ENCODE measurements around the gene UBE2QL1. TPM values are rescaled to one million over a fixed set of nuclear protein-coding genes. Genes with fewer than 3 reads are reported as not detected.

Gene UBE2QL1
- total and polyA plus RNA-seq, 4 donors, result 0.02 to 0.51 (median 0.09) TPM

DNA sequence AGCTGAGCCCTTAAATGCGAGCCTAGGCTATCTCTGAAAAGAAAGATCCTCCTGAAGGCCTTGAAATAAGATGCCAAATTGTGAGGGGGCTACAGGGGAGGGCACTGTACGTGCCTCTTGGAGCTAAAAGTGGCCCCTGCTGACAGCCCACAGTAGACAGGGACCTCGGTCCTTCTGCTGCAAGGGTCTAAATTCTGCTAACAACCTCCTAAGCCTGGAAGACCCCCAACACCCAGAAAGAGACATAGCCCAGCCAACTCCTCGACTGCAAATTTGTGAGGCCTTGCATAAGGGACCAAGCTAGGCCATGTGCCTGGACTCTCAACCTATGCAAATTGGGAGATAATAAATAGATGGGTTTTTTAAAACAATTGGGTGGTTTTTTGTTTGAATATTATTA lies 54.7 kb downstream of the UBE2QL1 start:
- TF ChIP-seq, protein P1, sequence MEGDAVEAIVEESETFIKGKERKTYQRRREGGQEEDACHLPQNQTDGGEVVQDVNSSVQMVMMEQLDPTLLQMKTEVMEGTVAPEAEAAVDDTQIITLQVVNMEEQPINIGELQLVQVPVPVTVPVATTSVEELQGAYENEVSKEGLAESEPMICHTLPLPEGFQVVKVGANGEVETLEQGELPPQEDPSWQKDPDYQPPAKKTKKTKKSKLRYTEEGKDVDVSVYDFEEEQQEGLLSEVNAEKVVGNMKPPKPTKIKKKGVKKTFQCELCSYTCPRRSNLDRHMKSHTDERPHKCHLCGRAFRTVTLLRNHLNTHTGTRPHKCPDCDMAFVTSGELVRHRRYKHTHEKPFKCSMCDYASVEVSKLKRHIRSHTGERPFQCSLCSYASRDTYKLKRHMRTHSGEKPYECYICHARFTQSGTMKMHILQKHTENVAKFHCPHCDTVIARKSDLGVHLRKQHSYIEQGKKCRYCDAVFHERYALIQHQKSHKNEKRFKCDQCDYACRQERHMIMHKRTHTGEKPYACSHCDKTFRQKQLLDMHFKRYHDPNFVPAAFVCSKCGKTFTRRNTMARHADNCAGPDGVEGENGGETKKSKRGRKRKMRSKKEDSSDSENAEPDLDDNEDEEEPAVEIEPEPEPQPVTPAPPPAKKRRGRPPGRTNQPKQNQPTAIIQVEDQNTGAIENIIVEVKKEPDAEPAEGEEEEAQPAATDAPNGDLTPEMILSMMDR (IDR thresholded peaks at IDR 0.05; ENCODE audit: control extremely low read depth, extremely low read depth), result no peak
- ATAC-seq (ENCODE audit: insufficient read depth, low FRiP score) (no peak), DNase-seq (no peak)
- Histone ChIP-seq H3K9me3 (ENCODE audit: control insufficient read depth in 4 of 4, insufficient read depth in 3 of 4, low read length in 3 of 4) (peaks cover 0 to 15% (median 2%) of the 10 kb centered on the region in 4 donors), H3K27ac (ENCODE audit: low read depth in 1 of 2, low read length in 1 of 2) (no peak overlapping the region), H3K27me3 (ENCODE audit: control insufficient read depth in 3 of 3, insufficient read depth in 3 of 3, low read length in 2 of 3) (no peaks in the 10 kb centered on the region), H3K9ac (ENCODE audit: insufficient read depth in 1 of 2, low read length in 2 of 2) (no peak overlapping the region), H3K4me1 (ENCODE audit: control insufficient read depth in 5 of 5, insufficient read depth in 5 of 5, low read length in 5 of 5) (no peaks in the 10 kb centered on the region), H3K36me3 (ENCODE audit: control insufficient read depth in 4 of 4, insufficient read depth in 4 of 4, low read length in 4 of 4) (no peaks in the 10 kb centered on the region), H3K4me3 (no peak overlapping the region)
- 77 to 79% methylated on average over 4 of the region's 4 CpGs for WGBS, 2 donors

GRCh38 chr5:6504677-6505415 lies 56.2 kb downstream of the UBE2QL1 start:
- TF ChIP-seq, protein P1 (IDR thresholded peaks at IDR 0.05; ENCODE audit: control extremely low read depth, extremely low read depth), result no peak
- no peak for DNase-seq
- no peak overlapping the region for H3K9ac ChIP-seq (ENCODE audit: insufficient read depth in 1 of 2, low read length in 2 of 2)
- no peaks in the 10 kb centered on the region for H3K4me1 ChIP-seq (ENCODE audit: control insufficient read depth in 5 of 5, insufficient read depth in 5 of 5, low read length in 5 of 5)
- peaks cover 0 to 15% (median 2%) of the 10 kb centered on the region in 4 donors for H3K9me3 ChIP-seq (ENCODE audit: control insufficient read depth in 4 of 4, insufficient read depth in 3 of 4, low read length in 3 of 4)
- no peak for ATAC-seq (ENCODE audit: insufficient read depth, low FRiP score)
- no peaks in the 10 kb centered on the region for H3K36me3 ChIP-seq (ENCODE audit: control insufficient read depth in 4 of 4, insufficient read depth in 4 of 4, low read length in 4 of 4)
- H3K27ac ChIP-seq (ENCODE audit: low read depth in 1 of 2, low read length in 1 of 2), result no peak overlapping the region
- no peaks in the 10 kb centered on the region for H3K27me3 ChIP-seq (ENCODE audit: control insufficient read depth in 3 of 3, insufficient read depth in 3 of 3, low read length in 2 of 3)
- 58 to 59% methylated on average over 8 of the region's 8 CpGs for WGBS, 2 donors
- no peak overlapping the region for H3K4me3 ChIP-seq

DNA sequence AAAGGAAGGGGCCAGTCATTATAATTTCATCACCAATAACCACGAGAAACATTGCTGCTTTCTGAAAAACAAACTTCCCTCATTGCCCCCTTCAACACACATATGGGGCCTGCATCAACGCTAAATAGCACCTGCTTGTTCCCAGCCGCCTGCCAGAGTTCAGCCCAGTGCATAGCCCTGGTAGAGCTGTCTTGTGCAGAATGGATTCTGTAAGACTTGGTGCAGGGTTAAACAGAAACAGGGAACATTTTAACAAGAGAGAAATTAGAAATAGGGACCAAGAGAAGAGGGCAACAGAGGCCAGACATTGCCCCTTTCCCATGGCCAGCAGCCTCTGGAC lies 56.7 kb downstream of the UBE2QL1 start:
- ATAC-seq (ENCODE audit: insufficient read depth, low FRiP score), result no peak
- Histone ChIP-seq H3K4me3 (no peak overlapping the region), H3K27me3 (ENCODE audit: control insufficient read depth in 3 of 3, insufficient read depth in 3 of 3, low read length in 2 of 3) (no peaks in the 10 kb centered on the region), H3K36me3 (ENCODE audit: control insufficient read depth in 4 of 4, insufficient read depth in 4 of 4, low read length in 4 of 4) (no peaks in the 10 kb centered on the region), H3K4me1 (ENCODE audit: control insufficient read depth in 5 of 5, insufficient read depth in 5 of 5, low read length in 5 of 5) (no peaks in the 10 kb centered on the region), H3K9me3 (ENCODE audit: control insufficient read depth in 4 of 4, insufficient read depth in 3 of 4, low read length in 3 of 4) (peaks cover 0 to 15% (median 2%) of the 10 kb centered on the region in 4 donors), H3K27ac (ENCODE audit: low read depth in 1 of 2, low read length in 1 of 2) (no peak overlapping the region), H3K9ac (ENCODE audit: insufficient read depth in 1 of 2, low read length in 2 of 2) (no peak overlapping the region)
- no peak for DNase-seq
- 14 to 42% methylated on average over 3 of the region's 3 CpGs for WGBS, 2 donors
- TF ChIP-seq, protein P1 (IDR thresholded peaks at IDR 0.05; ENCODE audit: control extremely low read depth, extremely low read depth), result no peak
